PC-3 (cell line): ENCODE results near the gene PRPF40B. TPM values are rescaled to one million over a fixed set of nuclear protein-coding genes. Genes with fewer than 3 reads are reported as not detected.

Experiments used
- ATAC-seq: fragments of 200-7000 bp; cut with Tn5 transposase; 2 replicates; pipeline ENCODE4 v1.9.1; 2020; ENCODE audit warnings: mild to moderate bottlenecking, moderate library complexity
- BruUV-seq: library from RNA; stranded (reverse); fragments of 400-500 nt; replicated peaks from 2 replicates; lab custom pipeline; 2021; lab: Mats Ljungman, UMichigan
- CTCF ChIA-PET: fragments of 300-600 bp; sonication (Branson Sonifier 250); formaldehyde crosslinking; loops from one replicate; lab custom pipeline; 2022; ENCODE audit warnings: antibody characterized with exemption; lab: Charles Lee
- POLR2A ChIA-PET: fragments of 300-600 bp; sonication (Branson Sonifier 250); formaldehyde crosslinking; loops from one replicate; lab custom pipeline; 2022; ENCODE audit warnings: antibody characterized with exemption; ENCODE audit not compliant: unreplicated experiment; lab: Charles Lee
- DNase-seq: peaks from one replicate; pipeline ENCODE4 v3.0.0-alpha.2; 2015
- H2AFZ ChIP-seq: fragments of 300-600 bp; sonication (generic); 2 replicates; pipeline ENCODE4 v1.6.0; 2016; ENCODE audit warnings: antibody characterized with exemption, low read length
- H3F3A ChIP-seq: fragments of 300-600 bp; sonication (generic); one replicate; pipeline ENCODE4 v1.6.0; 2017; ENCODE audit warnings: antibody characterized with exemption, low read length, control low read depth, mild to moderate bottlenecking; ENCODE audit not compliant: unreplicated experiment
- H3K27ac ChIP-seq: fragments of 300-600 bp; sonication (generic); 2 replicates; pipeline ENCODE4 v1.5.1; 2016; ENCODE audit warnings: mild to moderate bottlenecking, low read length
- H3K27me3 ChIP-seq: fragments of 300-600 bp; sonication (generic); 2 replicates; pipeline ENCODE4 v1.6.1; 2016; ENCODE audit warnings: low read length, mixed read lengths
- H3K36me3 ChIP-seq: fragments of 300-600 bp; sonication (generic); 2 replicates; pipeline ENCODE4 v1.6.1; 2016; ENCODE audit warnings: low read depth, mixed run types, low read length, mixed read lengths
- H3K4me1 ChIP-seq: fragments of 300-600 bp; sonication (generic); 2 replicates; pipeline ENCODE4 v1.5.1; 2016; ENCODE audit warnings: low read length; ENCODE audit not compliant: insufficient read depth
- H3K4me2 ChIP-seq: fragments of 300-600 bp; sonication (generic); 2 replicates; pipeline ENCODE4 v1.6.0; 2016; ENCODE audit warnings: low read length
- H3K4me3 ChIP-seq: fragments of 300-600 bp; sonication (generic); 2 replicates; pipeline ENCODE4 v1.5.1; 2016; ENCODE audit warnings: mild to moderate bottlenecking, low read length, mixed read lengths
- H3K79me2 ChIP-seq: fragments of 300-600 bp; sonication (generic); 2 replicates; pipeline ENCODE4 v1.6.1; 2017; ENCODE audit warnings: low read length, mixed read lengths
- H3K9ac ChIP-seq: fragments of 300-600 bp; sonication (generic); 2 replicates; pipeline ENCODE4 v1.6.0; 2016; ENCODE audit warnings: mild to moderate bottlenecking, low read length
- H3K9me2 ChIP-seq: fragments of 300-600 bp; sonication (generic); replicated peaks from 2 replicates; pipeline ENCODE4 v1.6.1; 2016; ENCODE audit warnings: mixed run types, low read length, mixed read lengths
- H3K9me3 ChIP-seq: fragments of 300-600 bp; sonication (generic); 2 replicates; pipeline ENCODE4 v1.6.1; 2016; ENCODE audit warnings: low read length, mixed read lengths
- H4K20me1 ChIP-seq: fragments of 300-600 bp; sonication (generic); 2 replicates; pipeline ENCODE4 v1.6.1; 2016; ENCODE audit warnings: low read length, mixed read lengths
- CTCF ChIP-seq: fragments of 300-600 bp; sonication (generic); conservative IDR thresholded peaks from 2 replicates; pipeline ENCODE4 v1.5.1; 2017; ENCODE audit warnings: antibody characterized with exemption, low read depth, mild to moderate bottlenecking, low read length
- EZH2 ChIP-seq: fragments of 300-600 bp; sonication (generic); IDR thresholded peaks from one replicate; pipeline ENCODE4 v1.6.1; 2017; ENCODE audit warnings: antibody characterized with exemption, mild to moderate bottlenecking, low read length; ENCODE audit not compliant: unreplicated experiment
- EZH2phosphoT487 ChIP-seq: fragments of 300-600 bp; sonication (generic); IDR thresholded peaks from 2 replicates; pipeline ENCODE4 v1.6.1; 2018; ENCODE audit warnings: mild to moderate bottlenecking, antibody characterized with exemption, low read length, borderline replicate concordance
- intact Hi-C: fragments of 100-400 bp; cut with micrococcal nuclease; formaldehyde crosslinking; loops from 2 replicates; pipeline ENCODE4 v1.9.0; 2023
- total RNA-seq: library from RNA; depleted of rRNA; stranded (reverse); fragments of >200 nt; gene quantifications from 2 replicates; pipeline ENCODE4 v1.2.3, GENCODE V29; 2014

PRPF40B gene
- total RNA-seq, 1 experiment from 2014 or later: 17.7 TPM

- no peak overlapping the region for H3K9ac ChIP-seq
- no peak overlapping the region for H3K4me3 ChIP-seq
- no peaks in the 10 kb centered on the region for H3K36me3 ChIP-seq
- H3K79me2 ChIP-seq: no peaks in the 10 kb centered on the region
- H3F3A ChIP-seq: no peaks in the 10 kb centered on the region
- CTCF ChIA-PET: no interaction called here
- H2AFZ ChIP-seq: no peak overlapping the region
- no peak for ATAC-seq
- DNase-seq: no peak
- H3K27ac ChIP-seq: no peak overlapping the region
- no TSS peak for BruUV-seq
- intact Hi-C loops: no loop called here
- no peaks in the 10 kb centered on the region for H3K9me2 ChIP-seq
- peaks cover 7% of the 10 kb centered on the region; the same call in 1 of the 2 replicates for H3K4me1 ChIP-seq
- H3K9me3 ChIP-seq: no peaks in the 10 kb centered on the region
- POLR2A ChIA-PET: no interaction called here
- TF ChIP-seq EZH2 (no peak), EZH2phosphoT487 (no peak), CTCF (no peak)
- no peaks in the 10 kb centered on the region for H3K27me3 ChIP-seq
- no peaks in the 10 kb centered on the region for H4K20me1 ChIP-seq
- no peak overlapping the region for H3K4me2 ChIP-seq
Observed at GRCh38 chr12:49667325-49668090, 44.1 kb downstream of the PRPF40B start.

GRCh38 chr12:49669796-49670195 is 46.4 kb downstream of the PRPF40B start:
- ATAC-seq (no peak), DNase-seq (no peak)
- Histone ChIP-seq H3K4me2 (no peak overlapping the region), H4K20me1 (no peaks in the 10 kb centered on the region), H2AFZ (no peak overlapping the region), H3K79me2 (no peaks in the 10 kb centered on the region), H3K9me3 (no peaks in the 10 kb centered on the region), H3K4me3 (no peak overlapping the region), H3K9me2 (no peaks in the 10 kb centered on the region), H3K27ac (no peak overlapping the region), H3K36me3 (no peaks in the 10 kb centered on the region), H3K9ac (no peak overlapping the region), H3K27me3 (no peaks in the 10 kb centered on the region), H3K4me1 (no peaks in the 10 kb centered on the region), H3F3A (no peaks in the 10 kb centered on the region)
- CTCF ChIA-PET: no interaction called here
- TF ChIP-seq EZH2phosphoT487: no peak
- no peak for TF ChIP-seq CTCF
- TF ChIP-seq EZH2: no peak
- POLR2A ChIA-PET: no interaction called here
- BruUV-seq: no TSS peak
- intact Hi-C loops: no loop called here

- Histone ChIP-seq H3K4me3 (no peak overlapping the region), H3K27ac (no peak overlapping the region), H3K9ac (no peak overlapping the region), H3K9me3 (no peaks in the 10 kb centered on the region), H3K4me1 (no peaks in the 10 kb centered on the region), H2AFZ (no peak overlapping the region), H3F3A (no peaks in the 10 kb centered on the region), H4K20me1 (no peaks in the 10 kb centered on the region), H3K36me3 (no peaks in the 10 kb centered on the region), H3K27me3 (no peaks in the 10 kb centered on the region), H3K4me2 (no peak overlapping the region), H3K79me2 (no peaks in the 10 kb centered on the region), H3K9me2 (no peaks in the 10 kb centered on the region)
- intact Hi-C loops: no loop called here
- no peak for ATAC-seq
- no TSS peak for BruUV-seq
- ChIA-PET POLR2A (no interaction called here), CTCF (no interaction called here)
- TF ChIP-seq CTCF (no peak), EZH2 (no peak), EZH2phosphoT487 (no peak)
- DNase-seq: no peak
Observed at GRCh38 chr12:49671031-49671765, 47.8 kb downstream of the PRPF40B start.
